Stimulated activated CD4-positive, alpha-beta T cell treated with anti-CD3 and anti-CD28 coated beads, TNF-alpha, amount 100 ng/mL, for 1 hour (primary cell): ENCODE results near the gene ACTRT2.

ENCODE experiments used
- DNase-seq, 3 donors: peaks; one replicate each; pipeline ENCODE4 v3.0.0-alpha.2; 2020; ENCODE audit warnings: low read depth in 3 of 3, low spot score in 1 of 3

The ACTRT2 gene

DNA sequence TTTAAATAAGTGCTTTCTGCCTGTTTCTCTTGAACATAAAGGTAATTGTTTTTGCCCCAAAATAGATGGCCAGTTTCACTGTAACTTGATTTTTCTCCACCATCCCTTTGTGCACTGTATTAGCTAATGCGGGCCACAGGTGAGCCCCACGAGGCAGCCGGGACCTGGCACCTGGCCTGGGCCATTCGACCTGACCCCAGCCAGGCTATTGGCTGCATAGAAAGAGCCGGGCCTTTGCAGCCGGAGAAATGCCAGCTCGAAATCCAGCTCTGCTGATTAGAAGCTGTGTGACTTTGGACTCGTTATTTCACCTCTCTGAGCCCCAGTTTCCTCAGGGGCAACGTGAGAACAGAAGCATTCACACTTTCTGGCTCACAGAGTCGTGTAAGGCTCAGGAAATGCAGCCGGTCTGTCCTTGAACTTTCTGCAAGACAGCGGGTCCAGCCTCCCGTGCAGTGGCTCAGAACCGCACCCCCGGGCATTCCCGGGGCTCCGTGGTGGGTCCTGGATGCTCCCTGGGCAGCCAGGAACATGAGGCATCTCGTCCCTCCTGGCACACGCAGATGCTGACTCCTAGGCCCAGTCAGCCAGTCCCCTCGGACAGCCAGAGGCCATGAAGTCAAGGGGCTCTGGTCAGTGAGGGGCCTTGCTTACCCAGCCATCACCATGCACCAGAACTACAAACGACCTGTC is 37.4 kb upstream of the ACTRT2 start:
- no peak for DNase-seq

- DNase-seq: no peak
Observed at GRCh38 chr1:2984399-2985061, 36.7 kb upstream of the ACTRT2 start.

DNA sequence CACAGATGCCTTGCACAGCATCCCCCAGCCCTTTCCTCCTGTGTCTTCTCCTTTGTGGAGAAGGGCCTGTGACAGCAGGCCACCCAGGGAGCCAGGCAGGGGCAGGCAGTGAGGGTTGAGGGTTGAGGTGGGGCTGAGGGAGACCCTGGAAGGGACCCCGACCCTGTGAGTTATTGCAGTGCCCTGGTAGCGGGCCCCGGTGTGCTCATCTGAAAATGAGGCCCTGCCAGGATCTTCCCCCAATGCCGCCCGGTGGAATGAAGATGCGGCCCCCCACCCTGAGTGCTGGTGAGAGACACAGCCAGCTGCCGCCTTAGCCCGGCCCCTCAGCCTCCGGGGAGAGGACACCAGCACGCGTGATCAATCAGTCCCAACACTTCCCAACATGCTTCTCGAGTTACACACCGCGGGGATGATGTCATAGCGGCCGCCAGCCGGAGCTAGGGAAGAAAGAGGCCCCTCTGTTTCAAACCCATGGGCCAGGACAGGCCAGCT is 36.2 kb upstream of the ACTRT2 start:
- DNase-seq: no peak

- DNase-seq: no peak
Observed at GRCh38 chr1:2985694-2986548, 35.3 kb upstream of the ACTRT2 start.

- no peak for DNase-seq
Observed at GRCh38 chr1:2986549-2987305, 34.5 kb upstream of the ACTRT2 start.

DNA sequence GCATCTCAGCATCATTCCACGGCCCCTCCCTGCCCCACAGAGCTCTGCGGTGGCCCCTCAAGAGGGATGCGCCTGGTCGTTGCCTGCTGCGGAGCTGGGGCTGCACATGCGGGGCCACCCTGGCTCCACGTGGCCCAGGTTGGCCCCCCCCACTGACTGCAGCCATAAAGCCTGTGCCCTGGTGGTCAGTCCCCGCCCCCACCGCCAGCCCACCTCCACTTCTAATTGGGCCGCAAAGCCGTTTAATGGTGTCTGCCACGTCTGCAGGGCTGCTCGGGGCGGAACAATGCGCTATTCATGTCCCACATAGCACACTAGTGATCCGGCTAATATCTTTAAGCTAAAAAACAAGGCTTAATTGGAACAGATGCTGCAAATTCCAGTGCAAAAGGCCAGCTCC is 33.5 kb upstream of the ACTRT2 start:
- DNase-seq: no peak

DNA sequence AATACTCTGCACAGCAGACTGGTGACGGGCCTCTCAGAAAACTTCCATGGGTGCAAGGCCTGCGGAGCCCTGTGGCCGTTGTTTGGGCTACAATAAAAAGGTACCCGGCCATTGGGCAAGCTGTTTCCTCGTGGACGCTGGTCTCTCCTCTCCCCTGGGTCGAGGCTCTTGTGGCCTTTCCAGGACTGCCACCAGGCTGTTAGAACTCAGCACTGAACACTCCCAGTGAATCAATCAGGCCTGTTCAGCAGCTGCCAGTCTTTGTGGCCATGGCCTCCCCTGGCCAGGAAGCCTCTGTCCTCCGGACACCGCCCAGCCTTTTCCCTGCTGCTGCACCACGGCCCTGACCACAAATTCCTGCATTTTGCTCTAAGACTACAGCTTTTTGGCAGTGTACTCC is 33.0 kb upstream of the ACTRT2 start:
- DNase-seq: no peak

DNA sequence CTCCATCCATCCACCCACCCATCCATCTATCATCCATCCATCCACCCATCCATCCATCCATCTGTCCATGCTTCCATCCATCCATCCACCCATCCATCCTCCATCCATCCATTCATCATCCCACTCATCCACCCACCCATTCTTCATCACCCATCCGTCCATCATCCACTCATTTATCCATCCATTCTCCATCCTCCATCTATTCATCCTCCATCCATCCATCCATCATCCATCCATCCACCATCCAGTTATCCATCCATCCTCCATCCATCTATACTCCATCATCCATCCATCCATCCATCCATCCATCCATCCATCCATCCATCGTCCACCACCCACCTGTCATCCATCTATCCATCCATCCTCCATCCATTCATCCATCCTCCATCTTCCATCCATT is 32.1 kb upstream of the ACTRT2 start:
- DNase-seq: no peak

GRCh38 chr1:2989976-2990375 is 31.3 kb upstream of the ACTRT2 start:
- no peak for DNase-seq

GRCh38 chr1:2990376-2991115 is 30.7 kb upstream of the ACTRT2 start:
- DNase-seq: no peak

DNA sequence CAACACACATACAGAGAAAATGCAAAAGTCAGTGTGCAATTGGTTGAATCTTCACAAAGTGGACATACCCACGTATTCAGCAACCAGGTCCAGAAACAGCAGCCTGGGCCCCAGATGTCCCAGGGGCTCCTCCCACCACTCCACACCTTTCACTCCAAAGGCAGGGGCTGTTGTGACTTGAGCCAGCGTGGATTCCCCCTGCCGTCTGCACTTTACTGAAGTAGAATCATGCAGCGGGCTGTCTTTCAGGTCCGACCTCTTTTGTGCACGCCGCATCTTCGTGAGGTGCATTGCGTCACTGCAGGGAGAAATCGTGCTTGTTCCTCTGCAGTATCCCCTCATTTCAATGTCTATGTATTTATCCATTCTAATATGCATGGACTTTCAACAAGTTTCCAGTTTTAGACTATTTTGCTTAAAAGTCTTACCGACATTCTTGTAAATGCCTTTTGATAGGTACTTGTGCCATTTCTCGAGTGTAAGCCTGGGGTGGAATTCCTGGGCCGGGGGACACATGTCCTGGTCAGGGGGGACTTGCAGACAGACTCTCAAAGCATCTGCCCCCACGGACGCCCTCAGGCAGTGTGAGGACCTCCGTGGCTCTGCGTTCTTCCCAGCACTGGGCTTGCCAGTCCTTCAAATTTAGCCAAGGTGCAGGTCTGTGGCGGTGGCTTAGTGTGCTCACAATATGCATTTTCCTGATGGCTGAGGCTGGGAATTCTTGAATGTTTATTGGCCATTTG is 29.3 kb upstream of the ACTRT2 start:
- no peak for DNase-seq

DNA sequence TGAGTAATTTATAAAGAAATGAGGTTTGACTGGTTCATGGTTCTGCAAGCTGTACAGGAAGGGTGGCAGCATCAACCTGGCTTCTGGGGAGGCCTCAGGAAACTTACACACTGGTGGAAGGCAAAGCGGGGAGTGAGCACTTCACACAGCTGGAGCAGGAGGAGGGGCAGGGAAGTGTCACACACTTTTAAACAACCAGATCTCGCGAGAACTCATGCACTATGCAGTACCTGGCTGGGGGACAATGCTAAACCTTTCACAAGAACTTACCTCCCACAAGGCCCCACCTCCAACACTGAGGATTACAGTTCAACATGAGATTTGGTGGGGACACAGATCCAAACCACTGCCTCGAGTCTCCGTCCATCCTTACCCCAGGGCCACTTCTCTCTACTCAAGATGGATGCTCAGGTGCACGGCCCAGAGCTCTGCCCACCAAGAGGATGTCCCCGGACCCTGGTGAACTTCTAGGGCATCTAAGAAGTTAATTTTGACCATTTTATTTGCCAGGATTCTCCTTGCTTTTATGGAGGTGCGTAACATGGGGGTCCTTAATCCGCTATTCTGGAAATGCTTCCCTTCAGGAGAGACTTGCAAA is 22.7 kb upstream of the ACTRT2 start:
- no peak for DNase-seq

DNA sequence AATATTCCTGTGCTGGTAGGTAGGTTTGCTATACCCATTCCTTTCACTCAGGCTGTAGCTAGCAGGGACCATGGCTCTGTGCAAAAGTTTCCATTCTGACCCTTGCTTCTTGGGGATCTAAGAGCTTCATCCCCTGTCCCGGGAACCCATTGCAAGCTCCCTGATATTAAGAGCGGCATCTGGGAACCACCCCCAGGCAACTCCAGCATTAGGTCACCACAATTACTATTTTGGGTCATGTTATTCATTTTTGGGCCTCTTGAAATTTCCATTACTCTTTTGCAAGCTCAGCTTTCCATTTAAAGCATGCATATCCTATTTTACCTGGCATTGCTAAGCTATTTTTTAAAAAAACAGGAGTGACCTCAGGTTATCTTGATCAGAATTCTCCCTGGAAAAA is 22.1 kb upstream of the ACTRT2 start:
- no peak for DNase-seq

DNA sequence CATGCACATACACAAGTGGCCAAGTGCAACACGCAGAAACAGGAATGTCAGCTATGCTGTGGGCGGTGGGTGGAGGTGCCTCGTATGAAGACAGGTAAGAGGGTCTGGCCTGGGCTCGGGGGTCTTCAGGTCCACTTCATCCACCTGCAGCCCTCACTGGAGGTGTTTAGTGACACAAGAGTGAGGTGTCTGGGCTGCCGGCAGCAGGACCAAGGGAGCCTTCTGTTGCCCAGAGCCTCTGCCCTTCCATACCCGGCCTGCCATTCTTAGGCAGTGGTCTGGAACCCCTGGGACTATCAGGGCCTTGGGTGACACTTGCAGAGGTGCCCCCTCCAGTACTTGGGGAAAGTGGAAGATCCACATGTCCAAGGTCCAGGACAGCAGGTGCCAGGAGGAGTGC is 21.7 kb upstream of the ACTRT2 start:
- DNase-seq: no peak

GRCh38 chr1:3000214-3000613 is 21.1 kb upstream of the ACTRT2 start:
- DNase-seq: no peak

- DNase-seq: no peak
Observed at GRCh38 chr1:3000671-3001470, 20.4 kb upstream of the ACTRT2 start.

DNA sequence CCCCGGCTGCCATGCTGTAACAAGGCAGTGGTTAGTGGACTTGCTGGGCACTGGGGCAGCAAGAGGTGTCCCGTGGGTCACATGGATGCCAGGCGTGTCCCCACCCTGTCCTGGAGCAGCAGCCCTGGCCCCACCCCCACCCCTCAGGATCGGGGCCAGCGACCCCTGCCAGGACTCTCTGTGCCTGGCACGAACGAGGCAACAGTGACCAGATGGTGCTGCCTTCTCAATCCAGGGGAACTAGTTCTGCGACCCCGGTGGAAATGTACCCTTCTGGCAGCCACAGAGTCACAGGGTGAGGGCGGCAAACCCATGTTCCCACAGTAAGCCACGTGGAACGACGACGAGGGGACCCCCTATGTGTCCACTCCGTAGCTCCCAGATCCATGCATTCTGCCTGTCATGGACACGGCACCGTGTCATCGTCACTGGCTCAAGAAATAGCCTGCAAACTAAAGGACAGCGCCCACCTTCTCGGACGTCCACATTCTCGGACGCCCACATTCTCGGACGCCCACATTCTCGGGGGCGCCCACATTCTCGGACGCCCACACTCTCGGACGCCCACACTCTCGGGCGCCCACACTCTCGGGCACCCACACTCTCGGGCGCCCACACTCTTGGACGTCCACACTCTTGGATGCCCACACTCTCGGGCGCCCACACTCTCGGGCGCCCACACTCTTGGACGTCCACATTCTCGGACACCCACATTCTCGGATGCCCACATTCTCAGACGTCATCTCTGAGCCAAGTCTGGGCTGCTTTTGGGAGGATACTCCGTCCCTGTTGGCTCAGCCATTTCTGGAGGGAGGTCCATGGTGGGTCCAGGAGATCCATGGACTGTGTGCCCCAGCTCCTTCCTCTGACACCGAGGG is 19.6 kb upstream of the ACTRT2 start:
- no peak for DNase-seq
